HEK293T (cell line): ENCODE results near the gene GAP43.
A peak's percentile ranks its signal among the peaks of the same experiment; 100 is the strongest.

Source experiments
- CTCF ChIA-PET: fragments of 350-600 bp; formaldehyde crosslinking; extraction: SDS; loops from one replicate; lab custom pipeline; 2021; ENCODE audit warnings: antibody characterized with exemption, inconsistent platforms; lab: Yijun Ruan, JAX
- POLR2A ChIA-PET: fragments of 350-600 bp; formaldehyde crosslinking; extraction: SDS; loops from one replicate; lab custom pipeline; 2020; ENCODE audit warnings: antibody characterized with exemption, inconsistent platforms; lab: Yijun Ruan, JAX
- DNase-seq: peaks from one replicate; pipeline ENCODE4 v3.0.0; 2012; ENCODE audit warnings: mixed read lengths; ENCODE audit errors: extremely low spot score
- ARNT ChIP-seq: fragments of 450-650 bp; IDR thresholded peaks from 2 replicates; pipeline ENCODE4 v1.6.1; 2017; ENCODE audit warnings: mild to moderate bottlenecking
- BHLHE40 ChIP-seq: fragments of 450-650 bp; IDR thresholded peaks from 2 replicates; pipeline ENCODE4 v1.6.1; 2016; ENCODE audit warnings: mild to moderate bottlenecking, moderate library complexity, borderline replicate concordance
- CTBP1 ChIP-seq: fragments of 450-650 bp; IDR thresholded peaks from 2 replicates; pipeline ENCODE4 v1.6.1; 2016; ENCODE audit warnings: borderline replicate concordance
- ELF4 ChIP-seq: fragments of 450-650 bp; IDR thresholded peaks from 2 replicates; pipeline ENCODE4 v1.6.1; 2017; ENCODE audit warnings: antibody characterized with exemption
- FOXA1 ChIP-seq: fragments of 450-650 bp; IDR thresholded peaks from 2 replicates; pipeline ENCODE4 v1.6.1; 2016; ENCODE audit warnings: mild to moderate bottlenecking
- FOXK2 ChIP-seq: fragments of 450-650 bp; IDR thresholded peaks from 2 replicates; pipeline ENCODE4 v1.6.1; 2016; ENCODE audit warnings: mild to moderate bottlenecking
- FOXM1 ChIP-seq: fragments of 450-650 bp; IDR thresholded peaks from 2 replicates; pipeline ENCODE4 v1.6.1; 2017; ENCODE audit warnings: mild to moderate bottlenecking, borderline replicate concordance
- HDGF ChIP-seq: fragments of 450-650 bp; IDR thresholded peaks from 2 replicates; pipeline ENCODE4 v1.6.1; 2017; ENCODE audit warnings: antibody characterized with exemption, borderline replicate concordance
- L3MBTL2 ChIP-seq: fragments of 450-650 bp; conservative IDR thresholded peaks from 2 replicates; pipeline ENCODE4 v1.6.1; 2016; ENCODE audit warnings: mild to moderate bottlenecking
- LEF1 ChIP-seq: fragments of 450-650 bp; IDR thresholded peaks from 2 replicates; pipeline ENCODE4 v1.6.1; 2017; ENCODE audit warnings: mild to moderate bottlenecking, borderline replicate concordance
- NFRKB ChIP-seq: fragments of 450-650 bp; IDR thresholded peaks from 2 replicates; pipeline ENCODE4 v1.6.1; 2016; ENCODE audit warnings: mild to moderate bottlenecking, moderate library complexity
- PKNOX1 ChIP-seq: fragments of 450-650 bp; IDR thresholded peaks from 2 replicates; pipeline ENCODE4 v1.6.1; 2016
- SP1 ChIP-seq: fragments of 450-650 bp; IDR thresholded peaks from 2 replicates; pipeline ENCODE4 v1.6.1; 2017
- SUZ12 ChIP-seq: fragments of 450-650 bp; IDR thresholded peaks from 2 replicates; pipeline ENCODE4 v1.6.1; 2016; ENCODE audit warnings: mild to moderate bottlenecking
- TARDBP ChIP-seq: fragments of 450-650 bp; IDR thresholded peaks from 2 replicates; pipeline ENCODE4 v1.6.1; 2016
- ZNF384 ChIP-seq: fragments of 450-650 bp; IDR thresholded peaks from 2 replicates; pipeline ENCODE4 v1.6.1; 2016

The GAP43 gene

GRCh38 chr3:115651599-115651998, 28.3 kb downstream of the GAP43 start:
- CTCF ChIA-PET = no interaction called here
- TF ChIP-seq PKNOX1 (no peak), TARDBP (no peak), ZNF384 (no peak), ARNT (no peak), FOXA1 (no peak), BHLHE40 (no peak), LEF1 (no peak), HDGF (no peak)
- POLR2A ChIA-PET = no interaction called here
- DNase-seq = no peak

- DNase-seq = no peak
- ChIA-PET CTCF (no interaction called here), POLR2A (no interaction called here)
- TF ChIP-seq FOXM1 (no peak), NFRKB (no peak), HDGF (no peak), TARDBP (no peak), ZNF384 (no peak), ELF4 (no peak), ARNT (no peak), L3MBTL2 (no peak), SUZ12 (no peak), PKNOX1 (no peak), FOXK2 (no peak), FOXA1 (no peak), SP1 (no peak), CTBP1 (no peak)
Observed at GRCh38 chr3:115652738-115653137, 29.4 kb downstream of the GAP43 start.

GRCh38 chr3:115655761-115656282, 32.5 kb downstream of the GAP43 start:
- CTCF ChIA-PET = no interaction called here
- TF ChIP-seq SP1 (no peak), SUZ12 (no peak), FOXA1 (no peak), ELF4 (no peak), HDGF (no peak), CTBP1 (no peak), L3MBTL2 (no peak)
- POLR2A ChIA-PET = no interaction called here
- DNase-seq = no peak

GRCh38 chr3:115657168-115657567, 33.9 kb downstream of the GAP43 start:
- no peak for DNase-seq
- no peak for TF ChIP-seq FOXA1
- TF ChIP-seq SUZ12 = no peak
- no peak for TF ChIP-seq LEF1
- ChIA-PET CTCF (no interaction called here), POLR2A (interaction anchor here (1.1 kb wide), 1 partner anchor 511 kb away, joined by 4 read pairs; the partner anchor contains the start of gene ZBTB20)

GRCh38 chr3:115658032-115658336, 34.7 kb downstream of the GAP43 start:
- no peak for DNase-seq
- ChIA-PET POLR2A (interaction anchor here (1.1 to 1.5 kb wide), 2 partner anchors 14 to 511 kb away, joined by 4 to 5 read pairs; partner anchors contain the start of gene ZBTB20), CTCF (no interaction called here)
- TF ChIP-seq HDGF (no peak), L3MBTL2 (peak; percentile 72)

GRCh38 chr3:115658337-115659181, 35.2 kb downstream of the GAP43 start:
- TF ChIP-seq ZNF384 = no peak
- TF ChIP-seq ARNT = no peak
- TF ChIP-seq PKNOX1 = peak; percentile 95
- TF ChIP-seq ELF4 = peak; percentile 44; the same call in 1 of the 2 replicates
- TF ChIP-seq FOXK2 = no peak
- no peak for TF ChIP-seq HDGF
- TF ChIP-seq SUZ12 = no peak
- no peak for TF ChIP-seq NFRKB
- no peak for TF ChIP-seq TARDBP
- TF ChIP-seq SP1 = no peak
- TF ChIP-seq L3MBTL2 = no peak
- no peak for TF ChIP-seq LEF1
- TF ChIP-seq FOXM1 = peak; percentile 12; the same call in 1 of the 2 replicates
- TF ChIP-seq BHLHE40 = no peak
- no peak for TF ChIP-seq FOXA1
- TF ChIP-seq CTBP1 = no peak
- ChIA-PET POLR2A (interaction anchor here (0.5 to 1.5 kb wide), 10 partner anchors 15 to 512 kb away, joined by 3 to 5 read pairs (median 4); partner anchors contain the start of gene ZBTB20), CTCF (no interaction called here)
- peak; percentile 79 for DNase-seq
